ENCODE results near the gene LPIN2. TPM values are rescaled to one million over a fixed set of nuclear protein-coding genes. Genes with fewer than 3 reads are reported as not detected.

LPIN2 gene
- total and polyA plus RNA-seq, 2 of the 4 experiments (the other 2 are of a cell fraction), result 16.2 to 21.9 TPM

GRCh38 chr18:2982022-2982421 is 30.9 kb downstream of the LPIN2 start:
- H2BK120ac ChIP-seq (ENCODE audit: low read depth, low read length), result peak overlapping the region; percentile 25; the same call in 1 of the 2 replicates
- DNase-seq, result no peak
- intact Hi-C loops (cut with micrococcal nuclease), result no loop called here

More at GRCh38 chr18:2982022-2982421, 30.9 kb downstream of the LPIN2 start:
- Histone ChIP-seq H4K5ac (ENCODE audit: low read depth, low read length) (no peak overlapping the region), H3K4me2 (ENCODE audit: low read depth, low read length) (peak overlapping the region; percentile 21; the same call in 1 of the 2 replicates), H3K79me1 (ENCODE audit: low read depth in 1 of 2, low read length in 2 of 2) (peaks cover 39 to 78% of the 10 kb centered on the region in 2 experiments), H3K9me3 (ENCODE audit: control insufficient read depth, insufficient read depth, low read length) (no peaks in the 10 kb centered on the region), H3K23ac (ENCODE audit: low read depth, low read length) (no peak overlapping the region), H2AK5ac (ENCODE audit: low read depth, low read length) (no peak overlapping the region), H3K27ac (ENCODE audit: insufficient read depth, low read length) (peak overlapping the region; percentile 49; the same call in 1 of the 2 replicates), H3K4ac (ENCODE audit: low read depth, low read length) (no peak overlapping the region), H2AK9ac (replicated peaks; ENCODE audit: low read depth, low read length, poor library complexity) (no peak overlapping the region), H4K20me1 (ENCODE audit: insufficient read depth, low read length) (peaks cover 20% of the 10 kb centered on the region), H3K14ac (replicated peaks; ENCODE audit: low read depth, low read length) (no peak overlapping the region), H2BK20ac (ENCODE audit: low read depth, low read length) (0 out of 2 replicates have a peak overlapping the region, but pooled peaks have one; percentile 16), H2BK5ac (ENCODE audit: low read depth, low read length, poor library complexity, severe bottlenecking) (peak overlapping the region; percentile 85), H3K4me1 (ENCODE audit: control insufficient read depth, insufficient read depth, low read length) (peaks cover 40% of the 10 kb centered on the region), H4K91ac (ENCODE audit: insufficient read depth, low read depth, low read length) (no peak overlapping the region), H3K56ac (ENCODE audit: extremely low read depth, insufficient read depth, low read length) (no peak overlapping the region), H4K8ac (ENCODE audit: low read depth in 2 of 2, low read length in 2 of 2) (no peak overlapping the region), H3K4me3 (ENCODE audit: insufficient read depth, low read depth, low read length) (no peak overlapping the region), H2AFZ (replicated peaks; ENCODE audit: low read length, poor library complexity) (no peak overlapping the region), H2BK15ac (ENCODE audit: low read depth, low read length) (no peak overlapping the region), H3K9me1 (ENCODE audit: insufficient read depth, low read length) (peaks cover 32% of the 10 kb centered on the region), H3K27me3 (ENCODE audit: control insufficient read depth, insufficient read depth, low read length) (no peaks in the 10 kb centered on the region), H3K9ac (ENCODE audit: low read depth, low read length) (0 out of 2 replicates have a peak overlapping the region, but pooled peaks have one; percentile 19), H3K18ac (ENCODE audit: low read depth, low read length) (no peak overlapping the region), H3K36me3 (ENCODE audit: control insufficient read depth, insufficient read depth, low read length) (no peaks in the 10 kb centered on the region)
- in situ Hi-C loops (cut with MboI; ENCODE audit: low sequenced_read_pairs), result loop anchor here (25.0 kb wide), 1 partner anchor 630 kb away; no protein-coding TSS in a partner anchor
- dilution Hi-C loops (cut with HindIII; ENCODE audit: low sequenced_read_pairs, unreplicated experiment), result no loop called here
- CTCF ChIA-PET, result no interaction called here
- no peak for ATAC-seq (ENCODE audit: low read depth)
- POLR2A ChIA-PET (ENCODE audit: unreplicated experiment), result no interaction called here
- BruUV-seq (replicated peaks), result no TSS peak
- WGBS, 2 experiments (ENCODE audit: extremely low coverage in 2 of 2, insufficient read length in 1 of 2), result no CpG with 5 or more reads among the region's 1 CpG
- TF ChIP-seq MAFK (IDR thresholded peaks at IDR 0.05; ENCODE audit: low read depth, low read length), result no peak
- TF ChIP-seq BHLHE40 (IDR thresholded peaks at IDR 0.05; ENCODE audit: low read depth, low read length), result no peak

Data from IMR-90 (cell line).